ENCODE results near the gene PRKRA. TPM values are rescaled to one million over a fixed set of nuclear protein-coding genes. Genes with fewer than 3 reads are reported as not detected.

Gene PRKRA
- total and polyA plus RNA-seq, 9 of the 15 experiments (the other 6 are each of a cell fraction or from before 2014, with no cell fraction given), result 14.1 to 78.1 (median 52.3) TPM

DNA sequence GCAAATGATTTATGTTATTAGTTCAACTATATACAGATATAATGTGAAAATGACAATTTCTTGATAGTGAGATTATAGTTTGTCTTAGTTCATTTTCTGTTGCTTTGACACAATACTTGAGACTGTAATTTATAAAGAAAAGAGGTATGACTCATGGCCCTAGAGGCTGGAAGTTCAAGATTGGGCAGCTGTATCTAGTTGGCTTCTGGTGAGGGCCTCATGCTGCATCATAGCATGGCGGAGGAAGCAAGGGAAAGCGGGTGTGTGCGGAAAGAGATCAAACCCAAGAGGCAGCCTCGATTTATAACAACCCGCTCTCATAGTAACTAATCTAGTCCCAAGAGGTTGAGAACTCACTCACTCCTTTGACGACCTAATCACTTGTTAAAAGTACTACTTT is 40.6 kb upstream of the PRKRA start (continued):
- TF ChIP-seq JUN (IDR thresholded peaks at IDR 0.05; ENCODE audit: borderline replicate concordance, low read depth, low read length) (peak; percentile 19; the same call in 1 of the 2 replicates), JUN (CRISPR knock-in tag; IDR thresholded peaks at IDR 0.05; ENCODE audit: borderline replicate concordance) (no peak), FOSL1 (tag; conservative IDR thresholded peaks at IDR 0.05) (peak; percentile 65), SP2 (IDR thresholded peaks at IDR 0.05; ENCODE audit: extremely low read depth, low read depth, low read length, poor library complexity, severe bottlenecking) (no peak), STAT5B (CRISPR knock-in tag; IDR thresholded peaks at IDR 0.05) (no peak), CBX3 (IDR thresholded peaks at IDR 0.05; ENCODE audit: borderline replicate concordance in 1 of 2, low read length in 2 of 2) (peak in 1 of 2 experiments; percentile 41; a peak in 1 of 3 replicates), NONO (IDR thresholded peaks at IDR 0.05; ENCODE audit: low read depth in 2 of 2, low read length in 1 of 2) (no peak)
- TF ChIP-seq, protein P1, sequence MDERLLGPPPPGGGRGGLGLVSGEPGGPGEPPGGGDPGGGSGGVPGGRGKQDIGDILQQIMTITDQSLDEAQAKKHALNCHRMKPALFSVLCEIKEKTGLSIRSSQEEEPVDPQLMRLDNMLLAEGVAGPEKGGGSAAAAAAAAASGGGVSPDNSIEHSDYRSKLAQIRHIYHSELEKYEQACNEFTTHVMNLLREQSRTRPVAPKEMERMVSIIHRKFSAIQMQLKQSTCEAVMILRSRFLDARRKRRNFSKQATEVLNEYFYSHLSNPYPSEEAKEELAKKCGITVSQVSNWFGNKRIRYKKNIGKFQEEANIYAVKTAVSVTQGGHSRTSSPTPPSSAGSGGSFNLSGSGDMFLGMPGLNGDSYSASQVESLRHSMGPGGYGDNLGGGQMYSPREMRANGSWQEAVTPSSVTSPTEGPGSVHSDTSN (CRISPR knock-in tag; IDR thresholded peaks at IDR 0.05; ENCODE audit: low read depth), result no peak
- TF ChIP-seq, protein P1 (tag; conservative IDR thresholded peaks at IDR 0.05; ENCODE audit: low read depth), result 0 out of 2 replicates have a peak, but pooled peaks have one; percentile 15

Data from K562 (cell line).